Stimulated activated CD4-positive, alpha-beta T cell treated with anti-CD3 and anti-CD28 coated beads, Interleukin-4, amount 100 ng/mL, for 48 hours (primary cell): ENCODE results near the gene WDR33.

Source experiments
- DNase-seq, 2 donors: peaks; one replicate each; pipeline ENCODE4 v3.0.0-alpha.2; 2020; ENCODE audit warnings: low read depth in 2 of 2

Gene WDR33

GRCh38 chr2:127672341-127673224 is 138.4 kb downstream of the WDR33 start:
- no peak for DNase-seq

GRCh38 chr2:127671557-127672302 is 139.2 kb downstream of the WDR33 start:
- DNase-seq = no peak

GRCh38 chr2:127670957-127671290 is 140.0 kb downstream of the WDR33 start:
- DNase-seq = no peak

- no peak for DNase-seq
Observed at GRCh38 chr2:127670055-127670956, 140.7 kb downstream of the WDR33 start.

- DNase-seq = no peak
Observed at GRCh38 chr2:127669056-127669455, 141.9 kb downstream of the WDR33 start.

- no peak for DNase-seq
Observed at GRCh38 chr2:127665267-127665893, 145.6 kb downstream of the WDR33 start.

- no peak for DNase-seq
Observed at GRCh38 chr2:127664895-127665225, 146.1 kb downstream of the WDR33 start.

GRCh38 chr2:127664065-127664894 is 146.7 kb downstream of the WDR33 start:
- DNase-seq = no peak

GRCh38 chr2:127663566-127664064 is 147.4 kb downstream of the WDR33 start:
- no peak for DNase-seq

- DNase-seq = no peak
Observed at GRCh38 chr2:127662937-127663565, 147.9 kb downstream of the WDR33 start.

GRCh38 chr2:127661949-127662510 is 148.9 kb downstream of the WDR33 start:
- DNase-seq = no peak

GRCh38 chr2:127661072-127661649 is 149.8 kb downstream of the WDR33 start:
- DNase-seq = no peak

- no peak for DNase-seq
Observed at GRCh38 chr2:127660291-127660578, 150.7 kb downstream of the WDR33 start.

GRCh38 chr2:127659408-127660290 is 151.3 kb downstream of the WDR33 start:
- no peak for DNase-seq

- no peak for DNase-seq
Observed at GRCh38 chr2:127658641-127659407, 152.1 kb downstream of the WDR33 start.

GRCh38 chr2:127658146-127658545 is 152.8 kb downstream of the WDR33 start:
- DNase-seq = no peak

- DNase-seq = no peak
Observed at GRCh38 chr2:127657232-127657595, 153.8 kb downstream of the WDR33 start.
